A549 (cell line): Measurements from ENCODE around the gene VIPAS39. TPM values are rescaled to one million over a fixed set of nuclear protein-coding genes. Genes with fewer than 3 reads are reported as not detected.

ENCODE experiments used
- ATAC-seq, 2 experiments: fragments of 200-7000 bp in 1 of 2; fragments of >200 bp in 1 of 2; cut with Nextera tagmentation in 1 of 2; cut with Tn5 transposase in 1 of 2; 3 replicates each; pipeline versions ENCODE4 v1.8.0 to v1.9.1; 2018 to 2020; ENCODE audit warnings: mild to moderate bottlenecking in 1 of 2, moderate library complexity in 1 of 2
- CTCF ChIA-PET: fragments of 300-600 bp; sonication (Branson Sonifier 250); formaldehyde crosslinking; extraction: SDS; loops from one replicate; lab custom pipeline; 2021; ENCODE audit warnings: antibody characterized with exemption, inconsistent platforms; lab: Yijun Ruan, JAX
- POLR2A ChIA-PET: fragments of 350-600 bp; formaldehyde crosslinking; extraction: SDS; loops from one replicate; lab custom pipeline; 2021; ENCODE audit warnings: antibody characterized with exemption, inconsistent platforms; lab: Yijun Ruan, JAX
- DNase-seq, 2 experiments: peaks; one replicate each; pipeline versions ENCODE4 v3.0.0 to v3.0.0-alpha.2; 2011 to 2016; ENCODE audit warnings: low read depth in 1 of 2, low spot score in 1 of 2
- FAIRE-seq: peaks from 2 replicates; lab custom pipeline; 2011; peaks lifted over from hg19 to GRCh38; lab: Jason Lieb, UNC
- H3K27ac ChIP-seq, 2 experiments: fragments of >200 bp; sonication (Bioruptor Twin); formaldehyde crosslinking; 3 replicates each; pipeline ENCODE4 v1.5.1; 2016 to 2017
- H3K4me1 ChIP-seq: fragments of >200 bp; sonication (Bioruptor Twin); formaldehyde crosslinking; 3 replicates; pipeline ENCODE4 v1.6.1; 2016
- H3K4me2 ChIP-seq: fragments of >200 bp; sonication (Bioruptor Twin); formaldehyde crosslinking; 3 replicates; pipeline ENCODE4 v1.6.1; 2016
- H3K4me3 ChIP-seq: fragments of >200 bp; sonication (Bioruptor Twin); formaldehyde crosslinking; 3 replicates; pipeline ENCODE4 v1.5.1; 2016
- H3K9me3 ChIP-seq: fragments of >200 bp; sonication (Bioruptor Twin); formaldehyde crosslinking; 3 replicates; pipeline ENCODE4 v1.6.1; 2016
- BCL3 ChIP-seq: fragments of >200 bp; sonication (Bioruptor Twin); formaldehyde crosslinking; IDR thresholded peaks from 3 replicates; pipeline ENCODE4 v1.6.1; 2016
- BHLHE40 ChIP-seq: IDR thresholded peaks from 2 replicates; pipeline ENCODE4 v1.6.1; 2012; ENCODE audit warnings: low read depth, low read length, inconsistent platforms
- CBX2 ChIP-seq: fragments of 200-600 bp; sonication (generic); IDR thresholded peaks from 2 replicates; pipeline ENCODE4 v1.6.1; 2016; ENCODE audit warnings: low read depth, mild to moderate bottlenecking, borderline replicate concordance
- CBX8 ChIP-seq: fragments of 200-600 bp; sonication (generic); IDR thresholded peaks from 2 replicates; pipeline ENCODE4 v1.6.1; 2016
- CHD2 ChIP-seq: fragments of 150-350 bp; IDR thresholded peaks from 2 replicates; pipeline ENCODE4 v1.6.1; 2014; ENCODE audit warnings: low read length; ENCODE audit not compliant: partially characterized antibody
- E2F6 ChIP-seq: IDR thresholded peaks from 2 replicates; pipeline ENCODE4 v1.6.1; 2012; ENCODE audit warnings: low read depth, borderline replicate concordance
- EHF ChIP-seq: fragments of 250-450 bp; sonication (Bioruptor Pico); IDR thresholded peaks from 2 replicates; pipeline ENCODE4 v1.5.0; 2020; ENCODE audit warnings: mild to moderate bottlenecking
- ELK1 ChIP-seq: fragments of 150-350 bp; IDR thresholded peaks from 2 replicates; pipeline ENCODE4 v1.6.1; 2014; ENCODE audit warnings: low read depth, mild to moderate bottlenecking, low read length
- EP300 ChIP-seq, 2 experiments: fragments of >200 bp; sonication (Bioruptor Twin); formaldehyde crosslinking; IDR thresholded peaks; 2 replicates in 1 of 2; 3 replicates in 1 of 2; pipeline ENCODE4 v1.6.1; 2016 to 2017
- ESRRA ChIP-seq: fragments of 150-350 bp; IDR thresholded peaks from 2 replicates; pipeline ENCODE4 v1.6.1; 2014; ENCODE audit warnings: mild to moderate bottlenecking, low read length, borderline replicate concordance
- FOSB ChIP-seq: fragments of 250-450 bp; sonication (Bioruptor Pico); IDR thresholded peaks from 2 replicates; pipeline ENCODE4 v1.5.0; 2020; ENCODE audit warnings: mild to moderate bottlenecking, moderate library complexity
- FOXS1 ChIP-seq: fragments of 250-450 bp; sonication (Bioruptor Pico); IDR thresholded peaks from 2 replicates; pipeline ENCODE4 v1.5.0; 2020; ENCODE audit warnings: mild to moderate bottlenecking, moderate library complexity
- HEYL ChIP-seq: fragments of 250-450 bp; sonication (Bioruptor Pico); IDR thresholded peaks from 2 replicates; pipeline ENCODE4 v1.8.0; 2021; ENCODE audit warnings: mild to moderate bottlenecking, moderate library complexity
- HOXA7 ChIP-seq: fragments of 250-450 bp; sonication (Bioruptor Pico); IDR thresholded peaks from 2 replicates; pipeline ENCODE4 v1.5.0; 2020; ENCODE audit warnings: mild to moderate bottlenecking, moderate library complexity
- HOXB13 ChIP-seq: fragments of 250-450 bp; sonication (Bioruptor Pico); IDR thresholded peaks from 2 replicates; pipeline ENCODE4 v1.5.0; 2020; ENCODE audit warnings: low read depth, mild to moderate bottlenecking, moderate library complexity
- KDM5A ChIP-seq: fragments of 200-600 bp; sonication (generic); IDR thresholded peaks from 2 replicates; pipeline ENCODE4 v1.6.1; 2016; ENCODE audit warnings: antibody characterized with exemption, mild to moderate bottlenecking
- NFE2L2 ChIP-seq: fragments of 150-350 bp; conservative IDR thresholded peaks from 2 replicates; pipeline ENCODE4 v1.6.1; 2014; ENCODE audit warnings: low read length
- PBX3 ChIP-seq: IDR thresholded peaks from 2 replicates; pipeline ENCODE4 v1.6.1; 2012
- PHF8 ChIP-seq: fragments of 200-600 bp; sonication (generic); IDR thresholded peaks from 2 replicates; pipeline ENCODE4 v1.6.1; 2016; ENCODE audit warnings: low read depth, mild to moderate bottlenecking, antibody characterized with exemption, moderate library complexity, borderline replicate concordance
- POLR2A ChIP-seq: IDR thresholded peaks from 2 replicates; pipeline ENCODE4 v1.6.1; 2012; ENCODE audit warnings: mild to moderate bottlenecking, low read length
- RAD21 ChIP-seq, 2 experiments: fragments of >200 bp in 1 of 2; sonication (Bioruptor Twin) in 1 of 2; formaldehyde crosslinking in 1 of 2; IDR thresholded peaks in 1 of 2; conservative IDR thresholded peaks in 1 of 2; 2 replicates in 1 of 2; 3 replicates in 1 of 2; pipeline ENCODE4 v1.6.1; 2012 to 2018; ENCODE audit warnings: inconsistent platforms in 1 of 2
- RARB ChIP-seq: fragments of 250-450 bp; sonication (Bioruptor Pico); IDR thresholded peaks from 2 replicates; pipeline ENCODE4 v1.8.0; 2021; ENCODE audit warnings: mild to moderate bottlenecking, moderate library complexity
- RNF2 ChIP-seq: fragments of 200-600 bp; sonication (generic); IDR thresholded peaks from 2 replicates; pipeline ENCODE4 v1.6.1; 2016; ENCODE audit warnings: low read depth, mild to moderate bottlenecking, antibody characterized with exemption, moderate library complexity, borderline replicate concordance
- SMC3 ChIP-seq: fragments of >200 bp; sonication (Bioruptor Twin); formaldehyde crosslinking; IDR thresholded peaks from 3 replicates; pipeline ENCODE4 v1.6.1; 2018; ENCODE audit warnings: inconsistent platforms
- SREBF2 ChIP-seq: fragments of 450-650 bp; IDR thresholded peaks from 2 replicates; pipeline ENCODE4 v1.6.1; 2014; ENCODE audit warnings: mild to moderate bottlenecking, moderate library complexity
- WGBS: methylation state at CpG from one replicate; pipeline ENCODE4 v1.1.6; 2017; ENCODE audit errors: missing lambda C conversion rate; 5-methylcytosine and 5-hydroxymethylcytosine counted together
- polyA plus RNA-seq, 4 experiments: library from polyadenylated mRNA; depleted of rRNA in 3 of 4; stranded (reverse); fragments of >200 nt; fragmentation: RNase III in 1 of 4; extraction: RNeasy Plus Mini Kit Qiagen cat#74134 plus additional on column Dnase treatment in 1 of 4; gene quantifications; 2 replicates in 3 of 4; 3 replicates in 1 of 4; pipeline ENCODE4 v1.2.3, GENCODE V29; 2011 to 2017

The VIPAS39 gene
- polyA plus RNA-seq, 2 of the 4 experiments (the other 2 are of a cell fraction): 14.9 to 35.8 TPM

- 95% methylated on average over 3 of the region's 3 CpGs for WGBS
- Histone ChIP-seq H3K27ac (no peak overlapping the region), H3K4me3 (no peak overlapping the region)
- CTCF ChIA-PET: no interaction called here
- TF ChIP-seq CBX2: no peak
- TF ChIP-seq HOXA7: no peak
- no peak for TF ChIP-seq RNF2
- no peak for TF ChIP-seq FOXS1 (CRISPR knock-in tag)
- no peak for TF ChIP-seq CBX8
- no peak for TF ChIP-seq CHD2
- no peak for TF ChIP-seq RARB (CRISPR knock-in tag)
- TF ChIP-seq, all 56 proteins: peak for 0
- DNase-seq (no peak), FAIRE-seq (no peak), ATAC-seq (no peak)
- H3K4me1 ChIP-seq: no peaks in the 10 kb centered on the region
- no peak overlapping the region for H3K4me2 ChIP-seq
- POLR2A ChIA-PET: no interaction called here
- no peaks in the 10 kb centered on the region for H3K9me3 ChIP-seq
Observed at GRCh38 chr14:77436042-77436441, 21.4 kb downstream of the VIPAS39 start.

- TF ChIP-seq HEYL (no peak), KDM5A (no peak), HOXB13 (CRISPR knock-in tag) (no peak), ELK1 (no peak), NFE2L2 (no peak), CBX2 (no peak), BCL3 (no peak), FOSB (no peak), SMC3 (no peak), BHLHE40 (no peak), PBX3 (no peak)
- no peak for FAIRE-seq
- Histone ChIP-seq H3K4me2 (no peak overlapping the region), H3K9me3 (no peaks in the 10 kb centered on the region), H3K4me3 (no peak overlapping the region), H3K4me1 (no peaks in the 10 kb centered on the region), H3K27ac (no peak overlapping the region)
- ChIA-PET POLR2A (no interaction called here), CTCF (interaction anchor here (0.9 to 1.6 kb wide), 2 partner anchors 13 to 275 kb away, joined by 3 to 4 read pairs; no protein-coding TSS in a partner anchor)
- DNase-seq: no peak
- WGBS: 89% methylated on average over 3 of the region's 3 CpGs
- ATAC-seq: no peak
Observed at GRCh38 chr14:77426396-77426795, 31.0 kb downstream of the VIPAS39 start.

- ChIA-PET CTCF (no interaction called here), POLR2A (no interaction called here)
- Histone ChIP-seq H3K9me3 (0 out of 3 replicates have a peak, but pooled peaks cover 3% of the 10 kb centered on the region), H3K4me2 (no peak overlapping the region), H3K4me3 (no peak overlapping the region), H3K4me1 (no peaks in the 10 kb centered on the region), H3K27ac (no peak overlapping the region)
- ATAC-seq (no peak), DNase-seq (no peak), FAIRE-seq (no peak)
- no peak for TF ChIP-seq RNF2
- WGBS: 95% methylated on average over 3 of the region's 3 CpGs
Observed at GRCh38 chr14:77424862-77425261, 32.5 kb downstream of the VIPAS39 start.

- 100% methylated on average over 1 of the region's 1 CpG for WGBS
- ChIA-PET CTCF (no interaction called here), POLR2A (no interaction called here)
- no peak for ATAC-seq
- no peak within 1 kb of the TSS for H3K4me2 ChIP-seq
- H3K4me3 ChIP-seq: no peak within 1 kb of the TSS
- no peaks in the 10 kb centered on the region for H3K4me1 ChIP-seq
- no peak for FAIRE-seq
- H3K9me3 ChIP-seq: peaks cover 13% of the 10 kb centered on the region; the same call in 1 of the 3 replicates
- H3K27ac ChIP-seq: no peak within 1 kb of the TSS
- DNase-seq: no peak
- TF ChIP-seq BCL3: no peak
- TF ChIP-seq EP300 (IDR thresholded peaks at IDR 0.05): no peak
- TF ChIP-seq KDM5A: no peak
- TF ChIP-seq EHF (CRISPR knock-in tag): no peak
- no peak for TF ChIP-seq CBX2
- TF ChIP-seq SREBF2: no peak
- TF ChIP-seq ELK1: no peak
- no peak for TF ChIP-seq ESRRA
- TF ChIP-seq HOXB13 (CRISPR knock-in tag): no peak
- no peak for TF ChIP-seq PHF8
- no peak for TF ChIP-seq E2F6
- no peak for TF ChIP-seq POLR2A
- TF ChIP-seq HEYL: no peak
- TF ChIP-seq RAD21 (conservative IDR thresholded peaks at IDR 0.05 in 1 of 2, IDR thresholded peaks at IDR 0.05 in 1 of 2): no peak
Observed at GRCh38 chr14:77423423-77423822, 34.0 kb downstream of the VIPAS39 start, which contains the start of gene NOXRED1. TSS of gene NOXRED1 (minus strand) at chr14:77423523. CDS start at chr14:77422889, 634 bp downstream.
